Medulla oblongata (tissue), 1 donor: ENCODE data around the gene POU6F2.
"Not testable (repeated sequence)": the region's sequence is repeated elsewhere in the genome, so short reads cannot be mapped to it uniquely, and the experiment has no call there.

Source experiments
- DNase-seq: peaks from one replicate; pipeline ENCODE4 v3.0.0-alpha.2; 2015; ENCODE audit errors: extremely low spot score

The POU6F2 gene

GRCh38 chr7:39353615-39354376 is 376.1 kb downstream of the POU6F2 start:
- no peak for DNase-seq

GRCh38 chr7:39355664-39356063 is 378.0 kb downstream of the POU6F2 start:
- no peak for DNase-seq

DNA sequence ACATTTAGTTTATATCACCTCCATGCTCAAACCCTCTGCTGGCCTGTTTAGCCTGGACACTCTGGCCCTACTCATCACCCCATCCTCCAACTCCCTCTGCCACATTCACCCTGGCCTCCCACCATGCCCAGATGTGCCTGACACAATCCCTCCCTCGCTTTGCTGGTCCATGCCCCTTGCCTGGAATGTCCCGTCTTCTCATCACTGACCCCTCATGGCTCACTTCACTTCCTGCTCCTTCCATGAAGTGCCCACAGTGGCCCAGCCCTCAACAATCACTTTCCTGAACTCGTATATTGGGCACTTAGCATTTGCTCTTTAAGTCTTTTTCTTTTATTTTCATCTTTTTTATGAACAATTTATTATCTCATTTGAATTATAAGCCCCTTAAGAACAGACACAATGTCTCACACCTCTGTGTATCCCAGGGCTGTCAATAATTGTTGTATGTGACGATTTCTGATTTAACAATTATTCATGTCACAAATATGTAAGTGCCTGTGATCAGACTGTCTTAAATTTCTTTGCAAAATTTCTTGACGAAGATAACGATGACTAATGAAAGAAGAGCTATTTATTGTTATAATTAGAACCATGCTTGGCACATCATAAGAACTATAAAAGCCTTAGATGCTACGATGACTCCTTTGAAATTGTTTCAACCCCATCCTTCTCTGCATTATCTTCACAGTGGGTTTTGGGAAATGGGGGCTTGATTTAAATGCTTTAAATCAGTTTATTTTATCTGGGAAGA is 378.6 kb downstream of the POU6F2 start:
- DNase-seq = no peak

- DNase-seq = no peak
These were observed 379.9 kb downstream of the POU6F2 start for GRCh38 chr7:39357648-39358047.

DNA sequence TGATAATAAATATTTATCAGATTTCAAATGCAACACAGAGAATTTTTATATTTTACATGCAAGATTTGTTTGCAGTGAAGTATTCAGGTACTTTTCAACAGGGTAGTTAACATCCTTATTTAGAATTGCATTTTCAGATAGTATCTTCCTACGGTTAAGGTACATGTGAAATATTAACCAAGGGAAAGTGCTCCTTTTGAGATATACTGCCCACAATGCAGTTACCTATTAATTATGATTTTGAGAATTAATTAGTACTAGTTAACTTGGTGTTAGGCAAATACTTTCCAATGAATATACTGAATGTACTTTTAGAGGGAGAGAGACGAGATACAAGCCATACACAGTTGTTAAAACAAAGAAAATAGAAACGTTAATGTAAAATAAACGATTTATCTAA is 382.3 kb downstream of the POU6F2 start:
- no peak for DNase-seq

- no peak for DNase-seq
These were observed 383.1 kb downstream of the POU6F2 start for GRCh38 chr7:39360766-39361165.

DNA sequence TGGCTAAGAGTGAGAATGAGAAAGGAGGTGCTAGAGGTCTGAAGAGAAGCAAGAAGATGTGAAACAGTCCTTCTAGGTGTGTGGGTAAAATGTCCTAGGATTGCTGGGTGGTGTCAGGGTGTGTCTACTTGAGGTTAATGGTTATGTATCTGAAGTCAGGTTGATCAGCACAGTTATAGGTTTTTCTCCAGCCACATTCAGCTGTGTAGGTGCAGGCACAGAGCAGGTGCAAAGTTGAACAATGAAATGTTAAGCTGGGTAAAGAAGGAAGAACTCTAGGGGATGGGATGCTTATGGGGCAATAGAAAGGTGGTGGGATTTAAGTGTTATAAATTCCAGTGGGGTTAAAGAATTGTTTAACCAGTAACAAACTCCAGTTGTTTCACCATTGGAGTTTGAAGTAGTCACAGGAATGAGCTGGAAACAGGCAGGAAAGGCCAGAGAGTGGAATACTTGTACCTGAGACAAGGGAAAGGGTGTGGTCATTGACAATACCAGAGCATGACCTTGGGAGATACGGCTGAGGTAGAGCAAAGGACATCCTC is 388.1 kb downstream of the POU6F2 start:
- no peak for DNase-seq

- no peak for DNase-seq
These were observed 389.7 kb downstream of the POU6F2 start for GRCh38 chr7:39367451-39367850.

DNA sequence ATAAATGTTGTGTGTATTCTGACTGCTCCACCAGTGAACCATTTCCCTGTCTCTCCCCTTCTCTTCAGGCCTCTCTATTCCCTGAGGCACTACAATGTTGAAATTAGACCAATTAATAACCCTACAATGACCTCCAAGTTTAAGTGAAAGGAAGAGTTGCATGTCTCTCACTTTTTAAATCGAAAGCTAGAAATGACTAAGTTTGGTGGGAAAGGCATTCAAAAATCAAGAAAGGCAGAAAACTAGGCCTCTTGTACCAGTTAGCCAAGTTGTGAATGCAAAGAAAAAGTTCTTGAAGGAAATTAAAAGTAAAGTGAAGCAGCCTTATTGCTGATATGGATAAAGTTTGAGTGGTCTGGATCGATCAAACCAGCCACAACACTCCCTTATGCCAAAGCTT is 390.2 kb downstream of the POU6F2 start:
- no peak for DNase-seq

DNA sequence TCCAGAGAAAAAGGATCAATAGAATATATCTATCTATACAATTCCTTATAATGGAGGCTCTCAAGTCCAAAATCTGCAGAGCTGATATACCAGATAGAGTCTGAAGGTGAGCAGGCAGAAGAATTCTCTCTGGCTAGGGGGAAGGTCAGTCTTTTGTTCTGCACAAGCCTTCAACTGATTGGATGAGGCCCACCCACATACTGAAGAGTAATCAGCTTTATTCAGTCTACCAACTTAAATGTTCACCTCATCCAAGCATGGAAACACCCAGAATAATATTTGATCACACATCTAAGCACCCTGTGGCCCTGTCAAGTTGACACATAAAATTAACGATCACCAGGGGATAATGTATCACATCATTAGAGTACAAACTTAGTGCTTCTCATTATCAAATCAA is 394.7 kb downstream of the POU6F2 start:
- no peak for DNase-seq

GRCh38 chr7:39374436-39375040 is 396.8 kb downstream of the POU6F2 start:
- DNase-seq = no peak

DNA sequence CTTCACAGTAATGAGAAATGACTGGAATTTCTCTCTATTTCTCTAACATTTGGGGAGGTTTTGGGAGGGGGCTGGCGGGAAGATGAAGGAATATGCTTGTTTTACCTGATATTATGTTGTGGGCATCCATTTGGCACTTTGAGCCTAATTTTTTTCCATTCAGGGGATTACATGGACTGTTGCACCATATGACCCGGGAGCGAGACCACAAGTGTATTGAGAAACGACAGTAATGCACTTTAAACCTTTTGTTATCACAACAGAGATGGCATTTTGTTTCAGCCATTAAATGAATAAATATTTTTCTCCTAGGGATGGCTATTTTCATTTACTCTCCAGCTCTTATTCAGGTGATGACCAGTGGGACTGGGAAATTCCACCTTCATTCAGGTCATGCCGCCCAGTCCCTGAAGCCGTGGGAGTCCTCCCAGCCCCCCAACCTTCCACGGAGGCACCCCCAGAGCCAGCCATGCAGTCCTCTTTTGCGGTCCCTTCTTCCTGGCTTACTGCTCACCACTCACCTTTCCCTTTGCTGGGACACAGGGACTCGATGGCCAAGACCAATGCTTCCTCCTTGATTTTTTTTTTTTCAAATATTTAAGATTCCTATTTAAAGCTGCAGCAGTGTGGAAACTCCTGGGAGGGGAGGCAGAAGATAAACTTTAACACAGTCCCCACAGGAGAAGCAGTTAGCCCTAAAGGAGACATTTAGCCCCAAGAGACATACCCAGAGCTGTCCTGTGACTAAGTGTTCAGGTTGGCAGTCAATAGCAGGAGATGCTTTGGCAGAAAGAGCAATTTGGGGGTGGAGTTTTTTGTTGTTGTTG is 397.6 kb downstream of the POU6F2 start:
- DNase-seq = no peak

DNA sequence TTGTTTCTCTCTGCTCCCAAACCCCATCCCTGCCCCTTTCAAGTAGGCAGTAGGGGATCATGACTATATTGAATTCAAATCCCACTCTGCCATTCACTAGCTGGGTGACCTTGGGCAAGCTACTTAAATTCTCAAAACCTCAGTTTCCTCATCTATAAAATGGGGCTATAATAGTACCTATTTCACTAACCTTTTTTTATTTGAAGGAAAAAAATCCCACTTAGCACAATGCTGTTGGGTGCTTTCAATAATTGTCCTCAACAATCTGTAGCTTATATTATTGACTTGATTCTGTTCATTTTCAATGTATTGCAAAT is 398.1 kb downstream of the POU6F2 start:
- no peak for DNase-seq

- DNase-seq = not testable (repeated sequence)
These were observed 399.2 kb downstream of the POU6F2 start for GRCh38 chr7:39376881-39377280.

DNA sequence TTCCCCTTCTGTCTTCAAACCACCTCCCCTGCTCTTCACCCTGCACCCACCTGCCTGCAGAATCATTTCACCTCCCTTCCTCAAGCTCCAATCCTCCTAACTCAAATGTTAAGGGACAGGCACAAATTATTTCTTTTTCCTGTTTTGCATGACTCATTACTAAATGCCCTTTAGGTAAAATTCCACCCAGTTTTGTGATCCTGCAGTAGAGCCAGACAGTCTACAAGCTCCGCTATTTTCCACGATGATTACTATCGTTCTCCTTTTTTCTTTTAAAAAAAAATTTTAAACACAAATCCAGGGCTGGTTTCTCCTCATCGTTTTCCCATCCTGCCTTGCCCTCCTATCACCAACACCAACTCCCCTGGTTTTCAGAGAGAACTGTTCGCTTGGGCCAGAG is 401.7 kb downstream of the POU6F2 start:
- DNase-seq = no peak

DNA sequence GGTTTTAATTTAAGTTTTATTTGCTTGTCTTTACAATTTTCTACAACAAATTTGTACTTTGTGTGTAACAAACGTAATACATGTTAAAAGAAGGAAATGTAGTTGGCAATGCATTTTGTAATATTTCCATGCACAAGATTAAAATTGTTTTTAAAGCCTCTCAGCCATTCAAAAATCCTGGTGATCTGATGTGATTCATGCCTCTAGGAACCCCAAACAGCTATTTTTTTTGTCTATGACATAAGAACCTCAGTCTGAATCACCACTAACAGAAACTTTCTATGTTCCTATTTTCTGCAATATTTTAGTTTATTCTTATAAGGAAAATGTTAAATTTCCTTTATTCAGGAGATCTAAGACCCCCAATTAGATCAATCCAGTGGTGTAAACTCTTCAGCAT is 405.4 kb downstream of the POU6F2 start:
- no peak for DNase-seq

- DNase-seq = no peak
These were observed 406.7 kb downstream of the POU6F2 start for GRCh38 chr7:39384386-39384785.

DNA sequence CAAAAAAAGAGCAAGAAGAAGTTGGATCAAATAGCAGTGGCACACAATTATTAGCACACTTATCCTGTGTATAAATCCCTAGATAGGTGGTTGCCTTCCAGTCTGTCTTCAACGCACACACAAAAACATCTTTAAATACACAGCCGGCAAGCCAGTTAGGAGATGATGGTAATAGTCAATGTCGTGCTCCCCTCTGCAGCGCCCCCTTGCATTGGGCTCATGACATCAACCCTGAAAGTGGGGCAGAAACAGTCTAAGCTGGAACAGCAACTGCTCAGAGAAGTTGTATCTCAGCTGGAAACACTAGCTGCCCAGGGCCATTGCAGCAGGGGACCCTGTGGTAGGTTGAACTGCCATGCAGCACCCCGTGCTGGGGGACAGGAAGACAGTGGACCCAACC is 409.0 kb downstream of the POU6F2 start:
- DNase-seq = no peak

- DNase-seq = no peak
These were observed 414.4 kb downstream of the POU6F2 start for GRCh38 chr7:39392151-39392550.

DNA sequence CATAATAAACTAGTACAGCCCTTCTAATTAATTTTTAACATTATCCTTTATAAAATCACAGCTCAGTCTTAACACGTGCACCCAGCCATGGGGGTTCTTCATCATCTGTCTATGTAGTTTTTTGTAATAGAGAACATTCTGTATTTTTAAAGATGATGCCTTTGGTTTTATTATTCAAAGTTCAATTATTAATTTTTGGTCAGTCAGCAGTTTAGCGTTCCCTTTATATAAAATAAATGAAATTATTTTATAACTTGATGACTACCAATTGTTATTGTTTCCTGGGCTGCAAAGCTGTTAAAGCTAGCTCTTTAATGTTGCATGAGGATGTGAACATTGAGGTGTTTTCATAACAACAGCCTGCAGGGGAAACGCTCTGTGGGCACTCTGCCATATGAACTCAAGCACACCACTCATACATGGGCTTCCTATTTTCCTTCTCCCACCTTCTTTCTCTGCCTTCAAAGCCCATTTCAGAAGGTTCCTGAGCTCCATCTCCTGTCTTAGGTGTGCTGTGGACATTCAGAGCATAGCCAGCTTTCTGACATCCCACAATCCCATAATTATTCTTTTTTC is 416.5 kb downstream of the POU6F2 start:
- DNase-seq = no peak

- no peak for DNase-seq
These were observed 421.7 kb downstream of the POU6F2 start for GRCh38 chr7:39399458-39399857.

DNA sequence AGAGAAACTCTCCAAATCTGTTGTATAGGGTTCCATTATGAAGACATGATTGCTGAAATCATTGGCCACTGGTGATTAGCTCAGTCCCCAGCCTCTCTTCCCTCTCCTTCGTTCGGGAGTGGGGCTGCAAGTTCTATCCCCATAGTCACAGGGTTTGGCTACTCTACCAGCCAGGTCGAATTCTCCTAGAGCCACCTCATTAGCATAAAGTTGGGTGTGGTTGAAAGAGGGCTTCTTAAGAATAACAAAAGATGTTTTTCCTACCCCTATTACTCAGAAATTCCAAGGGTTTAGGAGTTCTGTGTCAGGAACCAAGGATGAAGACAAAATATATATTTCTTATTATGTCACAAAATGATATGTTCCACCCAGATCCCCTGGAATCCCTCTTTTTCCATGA is 422.3 kb downstream of the POU6F2 start:
- no peak for DNase-seq
